NCI-H526 treated with DMSO at 0.1 percent for 48 hours (cell line): ENCODE measurements around the gene LRRC34.
A peak's percentile ranks its signal among the peaks of the same experiment; 100 is the strongest.

ENCODE experiments used
- DNase-seq: peaks from one replicate; lab custom pipeline; 2025; lab: John Stamatoyannopoulos, UW

LRRC34 gene

GRCh38 chr3:169813757-169814517, 1.2 kb upstream of the LRRC34 start:
- DNase-seq, result peak; percentile 50

- no peak for DNase-seq
Observed at GRCh38 chr3:169813278-169813677, 574 bp upstream of the LRRC34 start.

- DNase-seq, result peak; percentile 29
Observed at GRCh38 chr3:169811631-169812331, 923 bp downstream of the LRRC34 start.

- no peak for DNase-seq
Observed at GRCh38 chr3:169809230-169809795, 3.4 kb downstream of the LRRC34 start.

GRCh38 chr3:169804681-169805080, 8.0 kb downstream of the LRRC34 start:
- no peak for DNase-seq

- DNase-seq, result no peak
Observed at GRCh38 chr3:169792359-169792758, 20.3 kb downstream of the LRRC34 start.

GRCh38 chr3:169790687-169791429, 21.8 kb downstream of the LRRC34 start:
- DNase-seq, result no peak

GRCh38 chr3:169790219-169790618, 22.5 kb downstream of the LRRC34 start:
- no peak for DNase-seq

GRCh38 chr3:169787791-169788190, 24.9 kb downstream of the LRRC34 start:
- DNase-seq, result no peak

- no peak for DNase-seq
Observed at GRCh38 chr3:169787120-169787519, 25.6 kb downstream of the LRRC34 start.

GRCh38 chr3:169781209-169781855, 31.4 kb downstream of the LRRC34 start:
- no peak for DNase-seq

GRCh38 chr3:169780742-169781141, 32.0 kb downstream of the LRRC34 start:
- no peak for DNase-seq

GRCh38 chr3:169777822-169778221, 34.9 kb downstream of the LRRC34 start:
- DNase-seq, result no peak

- no peak for DNase-seq
Observed at GRCh38 chr3:169774186-169774585, 38.5 kb downstream of the LRRC34 start.

- peak; percentile 90 for DNase-seq
Observed at GRCh38 chr3:169772897-169773816, 39.5 kb downstream of the LRRC34 start, which contains the start of gene MYNN. TSS of gene MYNN (plus strand) at chr3:169773396. CDS start at chr3:169774296, 900 bp downstream.

- peak; percentile 93 for DNase-seq
Observed at GRCh38 chr3:169772305-169772896, 40.3 kb downstream of the LRRC34 start.

GRCh38 chr3:169771497-169772304, 41.0 kb downstream of the LRRC34 start:
- DNase-seq, result peak; percentile 95

- DNase-seq, result peak; percentile 85
Observed at GRCh38 chr3:169769287-169770181, 43.2 kb downstream of the LRRC34 start, which contains the start of gene ACTRT3. TSS of gene ACTRT3 (minus strand) at chr3:169769561. CDS start at chr3:169769520, 41 bp downstream.
